NCI-H1436 treated with DMSO at 0.1 percent for 48 hours (cell line): ENCODE measurements around the gene TIPARP.

Experiments
- DNase-seq: peaks from one replicate; lab custom pipeline; 2025; lab: John Stamatoyannopoulos, UW

The TIPARP gene

DNA sequence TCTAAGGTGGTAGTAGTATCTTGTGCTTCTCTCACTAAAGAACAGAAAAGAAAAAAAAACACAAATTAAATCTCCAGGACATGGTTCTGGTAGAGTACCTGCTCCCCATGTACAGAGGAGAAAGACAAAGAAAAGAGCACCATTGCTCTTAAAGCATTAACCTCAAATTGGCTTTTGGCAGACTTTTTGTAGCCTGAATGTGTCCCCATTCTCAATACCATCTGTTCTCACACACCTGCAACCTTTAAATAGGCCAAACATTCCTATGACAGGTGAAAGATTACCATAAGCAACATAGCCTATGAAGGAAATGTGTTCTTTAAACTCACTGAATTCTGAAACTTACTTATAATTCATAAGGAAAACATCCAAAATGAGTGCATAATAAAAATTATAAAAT is 68.0 kb downstream of the TIPARP start:
- DNase-seq: no peak

DNA sequence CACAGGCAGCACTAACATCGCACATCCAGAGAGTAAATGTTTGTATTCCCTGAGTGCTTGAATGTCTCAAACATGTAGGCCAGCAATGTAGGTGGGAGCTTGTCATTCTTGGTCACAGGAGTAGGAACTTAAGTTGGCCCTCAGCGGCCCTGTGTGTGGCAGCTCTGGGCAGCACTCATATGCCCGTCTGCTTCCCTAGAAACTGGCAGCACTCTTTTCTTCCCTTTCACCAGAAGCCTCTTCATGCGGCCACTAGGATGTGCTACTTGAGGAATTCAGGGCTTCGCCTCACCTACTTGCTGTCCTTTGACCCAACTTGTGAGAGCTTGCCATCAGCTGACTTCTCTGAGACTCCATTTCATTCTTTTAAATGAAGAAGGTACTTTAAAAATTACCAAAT is 69.5 kb downstream of the TIPARP start:
- no peak for DNase-seq

DNA sequence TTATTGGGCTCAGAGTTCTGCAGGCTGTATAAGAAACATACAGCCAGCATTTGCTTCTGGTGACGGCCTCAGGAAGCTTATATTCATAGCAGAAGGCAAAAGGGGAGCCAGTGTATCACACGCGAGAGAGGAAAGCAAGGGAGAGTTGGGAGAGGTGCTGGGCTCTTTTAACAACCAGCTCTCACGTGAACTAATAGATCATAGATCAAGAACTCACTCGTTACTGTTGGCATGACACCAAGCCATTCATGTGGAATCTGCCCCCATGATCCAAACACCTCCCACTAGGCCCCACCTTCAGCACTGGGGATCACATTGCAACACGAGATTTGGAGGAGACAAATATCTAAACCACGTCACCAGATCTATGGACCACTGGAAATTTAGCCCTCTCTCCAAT is 70.2 kb downstream of the TIPARP start:
- DNase-seq: no peak

DNA sequence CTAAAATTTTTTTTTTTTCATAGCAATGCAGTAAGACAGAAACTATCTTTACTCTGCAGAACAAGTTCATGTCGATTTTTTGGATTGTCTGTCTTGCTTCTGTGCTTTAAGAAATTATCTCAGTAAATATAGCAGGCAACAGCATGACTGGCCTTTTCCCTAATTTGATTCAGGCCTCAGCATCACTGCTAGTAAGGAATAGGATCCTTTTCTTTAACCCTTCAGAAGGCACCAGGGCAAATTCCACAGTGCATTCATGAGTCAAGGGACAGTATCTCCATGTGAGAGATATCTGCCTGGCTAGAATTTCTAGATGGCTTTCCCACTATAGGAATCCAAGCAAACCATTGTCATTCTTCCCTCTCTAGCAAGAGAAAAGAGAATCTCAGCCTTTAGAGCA is 71.4 kb downstream of the TIPARP start:
- no peak for DNase-seq

DNA sequence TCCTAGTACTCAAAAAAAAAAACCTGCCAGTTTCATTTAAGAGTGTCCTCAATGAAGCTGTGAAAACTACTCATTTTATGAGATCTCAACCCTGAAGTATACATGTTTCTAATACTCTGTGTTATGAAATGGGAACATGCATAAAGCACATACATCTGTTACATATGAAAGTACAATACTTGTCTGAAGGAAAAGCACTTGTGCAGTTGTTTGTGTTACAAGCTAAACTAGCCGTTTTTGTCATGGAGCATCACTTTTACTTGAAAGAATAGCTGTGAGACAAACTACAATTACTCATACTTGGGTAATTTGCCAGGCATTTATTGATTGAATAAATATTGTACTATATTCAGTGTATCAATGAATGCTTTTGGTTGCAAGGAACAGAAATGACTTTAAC is 72.7 kb downstream of the TIPARP start:
- no peak for DNase-seq

DNA sequence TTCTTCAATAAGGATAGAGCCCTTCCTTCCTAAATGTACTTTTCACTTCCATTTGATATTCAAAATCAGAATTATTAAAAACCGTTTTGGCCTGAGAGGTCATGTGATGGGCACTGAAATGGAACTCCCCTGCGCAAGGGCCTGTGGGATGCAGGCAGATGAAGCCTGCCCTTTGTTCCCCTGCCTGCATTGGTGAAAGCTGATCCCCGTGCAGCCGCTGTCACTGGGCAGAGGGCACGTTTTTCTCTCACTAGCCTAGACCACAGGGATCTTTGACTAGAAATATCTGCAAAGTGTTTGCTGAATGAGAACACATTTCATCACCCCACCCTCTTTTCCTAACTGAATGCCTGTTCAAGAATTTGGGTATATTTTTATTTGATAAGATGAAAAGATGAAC is 74.9 kb downstream of the TIPARP start:
- DNase-seq: no peak

DNA sequence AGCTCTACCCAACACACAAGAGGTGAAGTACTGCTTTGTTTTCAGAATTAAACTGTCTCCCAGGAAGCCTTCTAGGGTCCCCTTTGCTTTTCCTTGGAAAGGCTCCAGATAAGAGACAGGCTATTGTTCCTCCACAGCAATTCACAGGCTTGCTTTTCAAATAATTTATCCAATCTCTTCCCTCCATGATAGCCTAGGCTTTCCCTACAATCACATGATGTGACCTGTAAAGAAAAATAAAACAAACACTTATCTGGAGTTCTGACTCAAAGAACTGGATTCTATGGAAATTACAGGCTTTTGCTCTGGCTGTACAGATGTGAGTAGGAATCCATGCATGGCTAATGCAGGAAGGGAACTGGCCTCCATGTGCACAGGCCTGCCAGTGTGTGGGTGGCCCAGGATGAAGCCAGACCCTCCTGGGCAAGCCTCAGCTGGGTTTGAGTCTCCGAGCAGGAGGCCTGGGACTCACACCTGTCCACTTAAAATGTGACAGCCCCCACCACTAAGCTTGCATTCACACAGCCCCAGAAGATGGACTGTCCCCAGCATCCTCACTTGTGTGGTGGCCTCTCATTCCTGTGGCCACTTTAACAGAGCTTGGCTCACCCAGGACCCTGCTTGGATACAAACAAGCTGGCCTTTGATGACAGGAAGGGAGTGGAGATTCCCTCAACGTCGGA is 75.9 kb downstream of the TIPARP start:
- DNase-seq: no peak

DNA sequence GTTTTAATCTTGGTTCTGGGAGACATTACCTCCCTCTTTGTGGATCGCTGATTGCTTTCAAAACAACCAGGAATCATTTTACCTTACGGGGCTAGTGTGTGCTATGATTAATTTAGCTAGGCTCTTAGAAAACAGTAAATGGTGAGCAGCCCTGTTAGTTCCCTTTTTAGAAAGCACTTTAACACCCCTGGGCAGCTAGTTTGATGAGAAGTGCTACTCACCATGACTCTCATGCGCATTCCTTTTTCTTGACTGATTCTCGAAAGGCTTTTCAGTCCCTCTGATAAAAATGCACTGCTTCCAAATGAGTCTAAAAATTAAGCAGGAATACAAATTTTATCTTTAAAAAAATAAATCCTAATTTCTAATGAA is 76.5 kb downstream of the TIPARP start:
- no peak for DNase-seq

DNA sequence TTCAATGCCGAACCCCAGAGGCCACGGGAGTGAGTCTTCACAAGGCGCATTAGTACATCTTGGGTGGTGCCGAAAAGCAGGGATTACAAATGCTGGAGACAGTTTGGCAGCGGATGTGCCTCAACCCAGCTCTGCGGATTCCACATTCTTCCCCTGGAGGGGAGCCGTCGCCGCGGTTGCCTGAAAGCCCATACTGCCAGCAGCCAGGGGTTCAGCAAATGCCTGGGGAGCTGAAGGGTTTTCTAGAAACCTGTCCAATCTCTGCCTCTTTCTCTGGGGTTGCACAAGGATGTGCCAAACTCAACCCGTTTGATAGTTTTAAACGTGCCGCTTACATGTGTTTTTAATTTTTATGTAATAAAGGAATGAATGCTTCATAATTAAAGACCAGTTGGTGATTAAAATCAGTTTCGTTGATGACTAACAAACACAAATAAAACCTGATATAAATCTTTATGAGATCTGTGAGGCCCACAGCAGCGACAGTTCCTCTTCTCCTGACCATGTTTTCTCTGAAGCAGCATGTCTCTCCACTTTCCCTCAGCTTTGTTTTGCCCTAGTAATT is 77.2 kb downstream of the TIPARP start:
- no peak for DNase-seq
